Activated CD8-positive, alpha-beta memory T cell treated with anti-CD3 and anti-CD28 coated beads for 4 hours (primary cell): ENCODE results near the gene TSPAN9.

ENCODE experiments used
- DNase-seq, 2 donors: peaks; one replicate each; pipeline ENCODE4 v3.0.0-alpha.2; 2020; ENCODE audit warnings: low read depth in 2 of 2

TSPAN9 gene

GRCh38 chr12:3333991-3334391 lies 256.8 kb downstream of the TSPAN9 start:
- no peak for DNase-seq

- DNase-seq: no peak
Measured at GRCh38 chr12:3335078-3335487, 257.9 kb downstream of the TSPAN9 start.
